Astrocyte (in vitro differentiated cells and primary cell): ENCODE measurements around the gene NCOA7. TPM values are rescaled to one million over a fixed set of nuclear protein-coding genes. Genes with fewer than 3 reads are reported as not detected.

Experiments
- DNase-seq: peaks from one replicate; pipeline ENCODE4 v3.0.0-alpha.2; 2010; ENCODE audit warnings: low read depth
- FAIRE-seq: peaks from 2 replicates; lab custom pipeline; 2011; peaks lifted over from hg19 to GRCh38; lab: Jason Lieb, UNC
- H2AFZ ChIP-seq: 2 replicates; pipeline ENCODE4 v1.6.0; 2012; ENCODE audit warnings: low read depth, low read length, inconsistent platforms
- H3K27ac ChIP-seq: 2 replicates; pipeline ENCODE4 v1.5.1; 2011; ENCODE audit warnings: low read depth, low read length, inconsistent platforms
- H3K27me3 ChIP-seq: 2 replicates; pipeline ENCODE4 v1.6.0; 2011; ENCODE audit warnings: low read length, inconsistent platforms; ENCODE audit not compliant: insufficient read depth
- H3K36me3 ChIP-seq: 2 replicates; pipeline ENCODE4 v1.5.1; 2011; ENCODE audit warnings: low read length, inconsistent platforms; ENCODE audit not compliant: insufficient read depth
- H3K4me1 ChIP-seq: 2 replicates; pipeline ENCODE4 v1.5.1; 2011; ENCODE audit warnings: low read length, inconsistent platforms; ENCODE audit not compliant: insufficient read depth
- H3K4me2 ChIP-seq: 2 replicates; pipeline ENCODE4 v1.6.0; 2012; ENCODE audit warnings: low read length, inconsistent platforms
- H3K4me3 ChIP-seq: 2 replicates; pipeline ENCODE4 v1.5.1; 2011; ENCODE audit warnings: low read depth, mild to moderate bottlenecking, low read length, inconsistent platforms; ENCODE audit not compliant: insufficient read depth
- H3K79me2 ChIP-seq: 2 replicates; pipeline ENCODE4 v1.6.0; 2012; ENCODE audit warnings: mild to moderate bottlenecking, low read length, inconsistent platforms; ENCODE audit not compliant: insufficient read depth
- H3K9ac ChIP-seq: 2 replicates; pipeline ENCODE4 v1.6.0; 2012; ENCODE audit warnings: mild to moderate bottlenecking, low read length, inconsistent platforms
- H3K9me3 ChIP-seq: 2 replicates; pipeline ENCODE4 v1.5.1; 2012; ENCODE audit warnings: low read depth, mild to moderate bottlenecking, low read length, inconsistent platforms; ENCODE audit not compliant: insufficient read depth
- H4K20me1 ChIP-seq: 2 replicates; pipeline ENCODE4 v1.6.0; 2012; ENCODE audit warnings: low read length, inconsistent platforms; ENCODE audit not compliant: insufficient read depth
- H3K27ac Mint-ChIP-seq: one replicate; pipeline ENCODE4 v1.8.0; 2021; ENCODE audit warnings: mild to moderate bottlenecking, mixed read lengths; ENCODE audit not compliant: unreplicated experiment
- H3K27me3 Mint-ChIP-seq: one replicate; pipeline ENCODE4 v1.8.0; 2021; ENCODE audit warnings: low read depth, mixed read lengths; ENCODE audit not compliant: unreplicated experiment
- H3K36me3 Mint-ChIP-seq: one replicate; pipeline ENCODE4 v1.8.0; 2021; ENCODE audit warnings: low read depth, mixed read lengths; ENCODE audit not compliant: unreplicated experiment
- H3K4me1 Mint-ChIP-seq: one replicate; pipeline ENCODE4 v1.8.0; 2021; ENCODE audit warnings: low read depth, mixed read lengths; ENCODE audit not compliant: unreplicated experiment
- H3K4me3 Mint-ChIP-seq: one replicate; pipeline ENCODE4 v1.8.0; 2021; ENCODE audit warnings: mild to moderate bottlenecking, moderate library complexity, mixed read lengths; ENCODE audit not compliant: unreplicated experiment
- H3K9me3 Mint-ChIP-seq: one replicate; pipeline ENCODE4 v1.8.0; 2021; ENCODE audit warnings: mild to moderate bottlenecking, mixed read lengths; ENCODE audit not compliant: unreplicated experiment
- EZH2 ChIP-seq: IDR thresholded peaks from 2 replicates; pipeline ENCODE4 v1.6.1; 2012; ENCODE audit warnings: mild to moderate bottlenecking, low read length, inconsistent platforms; ENCODE audit not compliant: insufficient read depth
- total RNA-seq: library from RNA; stranded (reverse); gene quantifications from 2 replicates; pipeline ENCODE4 v1.2.1, GENCODE V29; 2021
- TF ChIP-seq, protein P1 (sequence below): IDR thresholded peaks from 2 replicates; pipeline ENCODE4 v1.5.1; 2011; ENCODE audit warnings: low read depth, mild to moderate bottlenecking, inconsistent platforms, low read length, moderate library complexity; ENCODE audit not compliant: insufficient read depth

NCOA7 gene
- total RNA-seq, 1 donor from 2014 or later: 26.0 TPM

DNA sequence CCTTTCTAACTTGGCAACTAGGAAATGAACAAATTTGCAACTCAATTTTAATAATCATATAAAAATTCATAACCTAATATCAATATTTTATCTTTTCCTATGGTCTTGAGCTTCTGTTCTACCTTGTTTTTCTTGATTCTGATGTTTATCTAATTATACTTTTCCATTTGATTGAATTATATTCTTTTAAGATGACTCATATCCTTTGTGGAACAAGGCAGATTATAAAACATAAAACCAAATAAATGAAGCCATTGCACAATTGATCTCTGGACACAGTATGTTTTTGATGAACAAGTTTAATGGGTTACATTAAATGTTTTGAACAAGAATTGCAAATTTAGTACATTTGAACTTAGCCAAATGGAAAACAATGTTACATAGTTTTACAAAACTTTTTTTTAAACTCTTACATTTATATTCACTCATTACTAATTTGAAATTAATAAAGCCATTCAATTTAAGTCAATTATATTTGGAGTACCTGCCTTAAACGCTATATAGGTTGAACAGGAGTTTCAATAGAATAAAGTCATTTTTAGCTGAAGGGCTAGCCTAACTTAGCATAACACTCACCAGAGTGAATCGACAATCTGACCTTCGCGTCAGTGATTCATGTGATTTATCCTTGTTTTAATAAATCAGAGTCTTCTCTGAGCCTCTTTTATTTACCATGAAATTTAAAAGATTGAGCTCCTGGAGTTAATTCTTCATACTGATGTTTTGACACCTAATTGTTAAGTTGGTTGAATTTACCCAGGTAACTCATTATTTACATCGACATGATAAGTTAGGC lies 3.8 kb downstream of the NCOA7 start:
- TF ChIP-seq, protein P1, sequence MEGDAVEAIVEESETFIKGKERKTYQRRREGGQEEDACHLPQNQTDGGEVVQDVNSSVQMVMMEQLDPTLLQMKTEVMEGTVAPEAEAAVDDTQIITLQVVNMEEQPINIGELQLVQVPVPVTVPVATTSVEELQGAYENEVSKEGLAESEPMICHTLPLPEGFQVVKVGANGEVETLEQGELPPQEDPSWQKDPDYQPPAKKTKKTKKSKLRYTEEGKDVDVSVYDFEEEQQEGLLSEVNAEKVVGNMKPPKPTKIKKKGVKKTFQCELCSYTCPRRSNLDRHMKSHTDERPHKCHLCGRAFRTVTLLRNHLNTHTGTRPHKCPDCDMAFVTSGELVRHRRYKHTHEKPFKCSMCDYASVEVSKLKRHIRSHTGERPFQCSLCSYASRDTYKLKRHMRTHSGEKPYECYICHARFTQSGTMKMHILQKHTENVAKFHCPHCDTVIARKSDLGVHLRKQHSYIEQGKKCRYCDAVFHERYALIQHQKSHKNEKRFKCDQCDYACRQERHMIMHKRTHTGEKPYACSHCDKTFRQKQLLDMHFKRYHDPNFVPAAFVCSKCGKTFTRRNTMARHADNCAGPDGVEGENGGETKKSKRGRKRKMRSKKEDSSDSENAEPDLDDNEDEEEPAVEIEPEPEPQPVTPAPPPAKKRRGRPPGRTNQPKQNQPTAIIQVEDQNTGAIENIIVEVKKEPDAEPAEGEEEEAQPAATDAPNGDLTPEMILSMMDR: no peak
- no peak for TF ChIP-seq EZH2
- no peaks in the 10 kb centered on the region for H3K27me3 Mint-ChIP-seq
- H3K27ac Mint-ChIP-seq: no peak overlapping the region
- Histone ChIP-seq H3K4me3 (no peak overlapping the region), H3K4me2 (peak overlapping the region; percentile 37), H3K9me3 (no peaks in the 10 kb centered on the region), H4K20me1 (no peaks in the 10 kb centered on the region), H2AFZ (no peak overlapping the region), H3K79me2 (peaks cover 36% of the 10 kb centered on the region), H3K27ac (no peak overlapping the region), H3K36me3 (no peaks in the 10 kb centered on the region), H3K9ac (no peak overlapping the region), H3K27me3 (no peaks in the 10 kb centered on the region), H3K4me1 (peaks cover 25% of the 10 kb centered on the region)
- H3K9me3 Mint-ChIP-seq: no peaks in the 10 kb centered on the region
- FAIRE-seq: no peak
- H3K36me3 Mint-ChIP-seq: no peaks in the 10 kb centered on the region
- DNase-seq: no peak
- peaks cover 20% of the 10 kb centered on the region for H3K4me1 Mint-ChIP-seq
- no peak overlapping the region for H3K4me3 Mint-ChIP-seq

- Histone ChIP-seq H3K4me2 (no peak overlapping the region), H3K79me2 (peaks cover 36% of the 10 kb centered on the region), H3K27me3 (no peaks in the 10 kb centered on the region), H3K9me3 (no peaks in the 10 kb centered on the region), H3K36me3 (no peaks in the 10 kb centered on the region), H2AFZ (no peak overlapping the region), H4K20me1 (no peaks in the 10 kb centered on the region), H3K27ac (no peak overlapping the region), H3K4me1 (peaks cover 18% of the 10 kb centered on the region), H3K4me3 (no peak overlapping the region), H3K9ac (no peak overlapping the region)
- H3K4me1 Mint-ChIP-seq: peaks cover 24% of the 10 kb centered on the region
- H3K9me3 Mint-ChIP-seq: no peaks in the 10 kb centered on the region
- TF ChIP-seq EZH2: no peak
- TF ChIP-seq, protein P1: no peak
- FAIRE-seq: no peak
- no peak for DNase-seq
- H3K36me3 Mint-ChIP-seq: no peaks in the 10 kb centered on the region
- no peak overlapping the region for H3K27ac Mint-ChIP-seq
- H3K27me3 Mint-ChIP-seq: no peaks in the 10 kb centered on the region
- no peak overlapping the region for H3K4me3 Mint-ChIP-seq
Measured at GRCh38 chr6:125795301-125795700, 4.5 kb downstream of the NCOA7 start.
